K562 (cell line): ENCODE data around the gene CREB3L4. TPM values are rescaled to one million over a fixed set of nuclear protein-coding genes. Genes with fewer than 3 reads are reported as not detected.

ENCODE experiments used
- ATAC-seq: fragments of 200-7000 bp; cut with Tn5 transposase; 3 replicates; pipeline ENCODE4 v1.9.1; 2020; ENCODE audit warnings: moderate library complexity
- BruUV-seq: library from RNA; stranded (reverse); fragments of 400-500 nt; replicated peaks from 2 replicates; lab custom pipeline; 2021; lab: Mats Ljungman, UMichigan
- CTCF ChIA-PET: fragments of 300-600 bp; formaldehyde crosslinking; extraction: SDS; loops from one replicate; lab custom pipeline; 2021; ENCODE audit warnings: low intra/inter-chr PET ratio; lab: Yijun Ruan, JAX
- POLR2A ChIA-PET: fragments of 300-600, 350-650 bp; sonication (Branson Sonifier 250); formaldehyde crosslinking; extraction: SDS; loops from one replicate; lab custom pipeline; 2021; ENCODE audit warnings: antibody characterized with exemption, inconsistent platforms; lab: Yijun Ruan, JAX
- DNase-seq, 4 experiments: peaks; one replicate each; pipeline versions ENCODE4 v3.0.0 to v3.0.0-alpha.2; 2011 to 2018; ENCODE audit warnings: low spot score in 3 of 4, mixed read lengths in 3 of 4; ENCODE audit errors: extremely low read depth in 1 of 4
- FAIRE-seq: peaks from 2 replicates; lab custom pipeline; 2011; peaks lifted over from hg19 to GRCh38; lab: Jason Lieb, UNC
- H2AFZ ChIP-seq: 2 replicates; pipeline ENCODE4 v1.6.0; 2011; ENCODE audit warnings: low read depth, low read length, control low read depth, inconsistent platforms
- H3K27ac ChIP-seq: fragments of 200-600 bp; 3 replicates; pipeline ENCODE4 v1.8.0; 2011; ENCODE audit warnings: low read depth, mild to moderate bottlenecking, control low read depth, inconsistent platforms, low read length, moderate library complexity, mixed read lengths; ENCODE audit errors: extremely low read depth
- H3K27me3 ChIP-seq, 2 experiments: fragments of 300-600 bp in 1 of 2; 2 replicates in 1 of 2; 3 replicates in 1 of 2; pipeline versions ENCODE4 v1.6.0 to v1.8.0; 2011; ENCODE audit warnings: inconsistent platforms in 2 of 2, low read length in 2 of 2, mild to moderate bottlenecking in 1 of 2, mixed read lengths in 1 of 2, moderate library complexity in 1 of 2; ENCODE audit not compliant: control insufficient read depth in 2 of 2, insufficient read depth in 2 of 2
- H3K36me3 ChIP-seq: fragments of 300-600 bp; 3 replicates; pipeline ENCODE4 v1.8.0; 2011; ENCODE audit warnings: mild to moderate bottlenecking, low read length, inconsistent platforms; ENCODE audit not compliant: control insufficient read depth, insufficient read depth
- H3K4me1 ChIP-seq, 2 experiments: fragments of 200-600 bp in 1 of 2; replicated peaks in 1 of 2; 2 replicates in 1 of 2; 3 replicates in 1 of 2; pipeline versions ENCODE4 v1.5.1 to v1.8.0; 2011; ENCODE audit warnings: inconsistent platforms in 2 of 2, low read length in 2 of 2, mild to moderate bottlenecking in 1 of 2, mixed read lengths in 1 of 2, moderate library complexity in 1 of 2; ENCODE audit not compliant: control insufficient read depth in 2 of 2, insufficient read depth in 2 of 2
- H3K4me2 ChIP-seq: 2 replicates; pipeline ENCODE4 v1.6.1; 2011; ENCODE audit warnings: low read length, control low read depth, inconsistent platforms, mixed read lengths; ENCODE audit not compliant: insufficient read depth
- H3K4me3 ChIP-seq: fragments of 200-600 bp; sonication (generic), shearing (Covaris generic); 2 replicates; pipeline ENCODE4 v1.5.1; 2016; ENCODE audit warnings: control low read depth, inconsistent platforms
- H3K79me2 ChIP-seq: fragments of 200-600 bp; 3 replicates; pipeline ENCODE4 v1.8.0; 2011; ENCODE audit warnings: low read length, inconsistent platforms; ENCODE audit not compliant: control insufficient read depth, insufficient read depth
- H3K9ac ChIP-seq, 2 experiments: 2 replicates each; pipeline versions ENCODE4 v1.6.0 to v1.6.1; 2011; ENCODE audit warnings: low read depth in 2 of 2, low read length in 2 of 2, control low read depth in 1 of 2, inconsistent platforms in 1 of 2, mild to moderate bottlenecking in 1 of 2, mixed read lengths in 1 of 2; ENCODE audit not compliant: insufficient read depth in 1 of 2
- H3K9me1 ChIP-seq: one replicate; pipeline ENCODE4 v1.6.0; 2011; ENCODE audit warnings: inconsistent platforms, mild to moderate bottlenecking, low read length, moderate library complexity; ENCODE audit not compliant: control insufficient read depth, insufficient read depth
- H3K9me3 ChIP-seq: replicated peaks from 2 replicates; pipeline ENCODE4 v1.5.1; 2011; ENCODE audit warnings: low read depth, low read length, inconsistent platforms; ENCODE audit not compliant: control insufficient read depth, insufficient read depth
- H4K20me1 ChIP-seq: replicated peaks from 2 replicates; pipeline ENCODE4 v1.6.1; 2011; ENCODE audit warnings: low read length, inconsistent platforms, mixed read lengths; ENCODE audit not compliant: control insufficient read depth, insufficient read depth
- ARID4B ChIP-seq: sonication (generic); formaldehyde crosslinking; IDR thresholded peaks from 2 replicates; pipeline ENCODE4 v1.8.0; 2022; ENCODE audit warnings: mild to moderate bottlenecking, missing genetic modification reagents
- ELF4 ChIP-seq: fragments of 450-650 bp; formaldehyde crosslinking; IDR thresholded peaks from 2 replicates; pipeline ENCODE4 v1.4.0; 2022; ENCODE audit warnings: missing genetic modification characterization
- FOXP4 ChIP-seq: sonication (generic); formaldehyde crosslinking; IDR thresholded peaks from 2 replicates; pipeline ENCODE4 v1.8.0; 2022; ENCODE audit warnings: mild to moderate bottlenecking, missing genetic modification reagents, borderline replicate concordance
- HDAC6 ChIP-seq: IDR thresholded peaks from 2 replicates; pipeline ENCODE4 v1.6.1; 2012; ENCODE audit warnings: low read depth, mild to moderate bottlenecking, control low read depth, inconsistent platforms, low read length, moderate library complexity
- NR4A1 ChIP-seq, 2 experiments: fragments of 250-450 bp in 1 of 2; fragments of 450-650 bp in 1 of 2; sonication (Bioruptor Pico) in 1 of 2; IDR thresholded peaks; 2 replicates each; pipeline versions ENCODE4 v1.4.0 to v1.6.1; 2016 to 2020; ENCODE audit warnings: mild to moderate bottlenecking in 2 of 2, missing compliant biosample characterization in 1 of 2, missing genetic modification characterization in 1 of 2, moderate library complexity in 1 of 2
- PTTG1 ChIP-seq: fragments of 450-650 bp; IDR thresholded peaks from 2 replicates; pipeline ENCODE4 v1.6.1; 2016; ENCODE audit warnings: low read depth, mild to moderate bottlenecking, missing genetic modification characterization, missing compliant biosample characterization
- SMARCA5 ChIP-seq: fragments of 450-650 bp; IDR thresholded peaks from 2 replicates; pipeline ENCODE4 v1.6.1; 2016
- TFAM ChIP-seq: fragments of 250-450 bp; sonication (Bioruptor Pico); conservative IDR thresholded peaks from 2 replicates; pipeline ENCODE4 v1.5.0; 2021; ENCODE audit warnings: mild to moderate bottlenecking, moderate library complexity
- VEZF1 ChIP-seq: fragments of 200-800 bp; sonication (Bioruptor generic); IDR thresholded peaks from 2 replicates; pipeline ENCODE4 v1.6.1; 2017; ENCODE audit warnings: missing genetic modification characterization, missing compliant biosample characterization
- ZKSCAN3 ChIP-seq: fragments of 250-450 bp; sonication (Bioruptor Pico); IDR thresholded peaks from 2 replicates; pipeline ENCODE4 v1.4.0; 2020
- ZNF3 ChIP-seq: fragments of 250-450 bp; sonication (Bioruptor Pico); IDR thresholded peaks from 2 replicates; pipeline ENCODE4 v1.5.0; 2021; ENCODE audit warnings: mild to moderate bottlenecking, moderate library complexity
- WGBS: fragments of 100-300 bp; shearing (Covaris generic); methylation state at CpG from one replicate; pipeline ENCODE4 v1.1.6; 2016; ENCODE audit warnings: low coverage, mixed read lengths; ENCODE audit not compliant: insufficient coverage; ENCODE audit errors: missing lambda C conversion rate; 5-methylcytosine and 5-hydroxymethylcytosine counted together
- in situ Hi-C: fragments of 300-500 bp; cut with MboI; formaldehyde crosslinking; loops from 4 replicates; pipeline ENCODE4 v1.15.0; 2018; ENCODE audit warnings: inconsistent platforms, mixed read lengths
- intact Hi-C: fragments of 100-400 bp; cut with micrococcal nuclease; formaldehyde crosslinking; loops from 2 replicates; pipeline ENCODE4 v1.14.2; 2022
- polyA plus RNA-seq, 8 experiments: library from polyadenylated mRNA; depleted of rRNA in 4 of 8; stranded (reverse) in 5 of 8; unstranded in 3 of 8; fragments of >200 nt; fragmentation: Nextera tagmentation in 2 of 8; fragmentation: Illumina TruSeq in 1 of 8; extraction: Ambion mirVana in 2 of 8; extraction: Trizol in 1 of 8; gene quantifications; 2 replicates each; pipeline versions ENCODE4 v1.2.1 to v1.2.3, GENCODE V29; 2011 to 2014; ENCODE audit warnings: inconsistent platforms in 1 of 8, missing spikeins in 1 of 8
- total RNA-seq, 7 experiments: library from RNA; depleted of rRNA in 6 of 7; stranded (reverse); fragments of >200 nt in 6 of 7; fragmentation: Illumina TruSeq in 2 of 7; extraction: Trizol in 2 of 7; gene quantifications; 2 replicates each; pipeline versions ENCODE4 v1.2.1 to v1.2.3, GENCODE V29; 2011 to 2021; ENCODE audit warnings: low replicate concordance in 1 of 7

The CREB3L4 gene
- total and polyA plus RNA-seq, 9 of the 15 experiments (the other 6 are each of a cell fraction or from before 2014, with no cell fraction given) = 9.9 to 18.6 (median 13.9) TPM

- H3K9me1 ChIP-seq = no peaks in the 10 kb centered on the region
- ChIA-PET CTCF (interaction anchor here (0.6 kb wide), 1 partner anchor 16 kb away, joined by 3 read pairs; no protein-coding TSS in a partner anchor), POLR2A (interaction anchor here (0.6 to 3.0 kb wide), 12 partner anchors 10 to 304 kb away, joined by 3 to 37 read pairs (median 4); partner anchors contain the start of genes DENND4B, GATAD2B, JTB and RPS27)
- in situ Hi-C loops (no loop called here), intact Hi-C loops (no loop called here)
- peak; percentile 78 for FAIRE-seq
- no peaks in the 10 kb centered on the region for H3K9me3 ChIP-seq
- H4K20me1 ChIP-seq = no peaks in the 10 kb centered on the region
- H3K36me3 ChIP-seq = peaks cover 28% of the 10 kb centered on the region; the same call in 2 of the 3 replicates
- peak; percentile 91 to 98 (median 94) for DNase-seq
- under 1% methylated on average over 36 of the region's 54 CpGs for WGBS
- BruUV-seq = TSS peak; percentile 16
- H3K27me3 ChIP-seq = no peaks in the 10 kb centered on the region
- peak within 1 kb of the TSS; percentile 81 for H3K27ac ChIP-seq
- peak within 1 kb of the TSS; percentile 74 for H3K4me3 ChIP-seq
- ATAC-seq = peak; percentile 76
- peak within 1 kb of the TSS; percentile 87 for H2AFZ ChIP-seq
- H3K4me1 ChIP-seq = peaks cover 21 to 38% of the 10 kb centered on the region in 2 experiments; a peak in 4 of 5 replicates
- peak within 1 kb of the TSS; percentile 85 to 95 for H3K9ac ChIP-seq
- H3K79me2 ChIP-seq = peaks cover 60% of the 10 kb centered on the region
- H3K4me2 ChIP-seq = peak within 1 kb of the TSS; percentile 89
- TF ChIP-seq HDAC6 (no peak), ZNF3 (no peak), PTTG1 (no peak), FOXP4 (CRISPR knock-in tag) (no peak), TFAM (CRISPR knock-in tag) (no peak), ELF4 (no peak), NR4A1 (CRISPR knock-in tag; IDR thresholded peaks at IDR 0.05) (no peak), NR4A1 (tag; IDR thresholded peaks at IDR 0.05) (no peak), ARID4B (CRISPR knock-in tag) (0 out of 2 replicates have a peak, but pooled peaks have one; percentile 11), ZKSCAN3 (no peak), SMARCA5 (no peak), VEZF1 (CRISPR knock-in tag) (peak; percentile 89)
Observed at GRCh38 chr1:153963030-153963849, 4.5 kb upstream of the CREB3L4 start, which contains the start of gene SLC39A1. Gene SLC39A1, minus strand, starts transcription at chr1:153963537. Its CDS starts 822 bp downstream, at chr1:153962715.
